Parathyroid adenoma (tissue), 2 donors: Measurements from ENCODE around the gene SARDH.

Experiments
- H2AFZ ChIP-seq: fragments of 300-600 bp; sonication (generic); one replicate; pipeline ENCODE4 v1.7.0; 2017; ENCODE audit warnings: antibody characterized with exemption, mild to moderate bottlenecking
- H3K27ac ChIP-seq: fragments of 300-600 bp; sonication (generic); one replicate; pipeline ENCODE4 v1.7.0; 2017
- H3K27me3 ChIP-seq: fragments of 300-600 bp; sonication (generic); one replicate; pipeline ENCODE4 v1.7.0; 2017; ENCODE audit warnings: low read length; ENCODE audit not compliant: control insufficient read depth, insufficient read depth
- H3K36me3 ChIP-seq: fragments of 300-600 bp; sonication (generic); one replicate; pipeline ENCODE4 v1.7.0; 2017; ENCODE audit warnings: low read length; ENCODE audit not compliant: control insufficient read depth, insufficient read depth
- H3K4me1 ChIP-seq: fragments of 300-600 bp; sonication (generic); one replicate; pipeline ENCODE4 v1.7.0; 2017; ENCODE audit warnings: control low read depth
- H3K4me2 ChIP-seq: fragments of 300-600 bp; sonication (generic); one replicate; pipeline ENCODE4 v1.7.0; 2017; ENCODE audit warnings: low read length
- H3K4me3 ChIP-seq: fragments of 300-600 bp; sonication (generic); one replicate; pipeline ENCODE4 v1.7.0; 2017; ENCODE audit warnings: low read depth, low read length
- H3K79me2 ChIP-seq: fragments of 300-600 bp; sonication (generic); one replicate; pipeline ENCODE4 v1.7.0; 2017; ENCODE audit warnings: control low read depth
- H3K9ac ChIP-seq: fragments of 300-600 bp; sonication (generic); one replicate; pipeline ENCODE4 v1.7.0; 2017; ENCODE audit warnings: mild to moderate bottlenecking
- H3K9me3 ChIP-seq: fragments of 300-600 bp; sonication (generic); one replicate; pipeline ENCODE4 v1.7.0; 2017; ENCODE audit warnings: low read length; ENCODE audit not compliant: control insufficient read depth
- TF ChIP-seq, protein P1 (sequence below): fragments of 300-600 bp; sonication (generic); IDR thresholded peaks from one replicate; pipeline ENCODE4 v1.7.0; 2017; ENCODE audit warnings: antibody characterized with exemption, mild to moderate bottlenecking
- donor health status: primary hyperparathyroidism.

The SARDH gene

GRCh38 chr9:133638711-133639110, 99.4 kb downstream of the SARDH start:
- H3K9me3 ChIP-seq = no peaks in the 10 kb centered on the region
- no peak overlapping the region for H3K9ac ChIP-seq
- H3K4me1 ChIP-seq = peaks cover 2% of the 10 kb centered on the region
- no peak overlapping the region for H3K4me2 ChIP-seq
- H3K27ac ChIP-seq = no peak overlapping the region
- H2AFZ ChIP-seq = no peak overlapping the region
- no peak overlapping the region for H3K4me3 ChIP-seq
- H3K79me2 ChIP-seq = no peaks in the 10 kb centered on the region
- no peaks in the 10 kb centered on the region for H3K27me3 ChIP-seq
- TF ChIP-seq, protein P1, sequence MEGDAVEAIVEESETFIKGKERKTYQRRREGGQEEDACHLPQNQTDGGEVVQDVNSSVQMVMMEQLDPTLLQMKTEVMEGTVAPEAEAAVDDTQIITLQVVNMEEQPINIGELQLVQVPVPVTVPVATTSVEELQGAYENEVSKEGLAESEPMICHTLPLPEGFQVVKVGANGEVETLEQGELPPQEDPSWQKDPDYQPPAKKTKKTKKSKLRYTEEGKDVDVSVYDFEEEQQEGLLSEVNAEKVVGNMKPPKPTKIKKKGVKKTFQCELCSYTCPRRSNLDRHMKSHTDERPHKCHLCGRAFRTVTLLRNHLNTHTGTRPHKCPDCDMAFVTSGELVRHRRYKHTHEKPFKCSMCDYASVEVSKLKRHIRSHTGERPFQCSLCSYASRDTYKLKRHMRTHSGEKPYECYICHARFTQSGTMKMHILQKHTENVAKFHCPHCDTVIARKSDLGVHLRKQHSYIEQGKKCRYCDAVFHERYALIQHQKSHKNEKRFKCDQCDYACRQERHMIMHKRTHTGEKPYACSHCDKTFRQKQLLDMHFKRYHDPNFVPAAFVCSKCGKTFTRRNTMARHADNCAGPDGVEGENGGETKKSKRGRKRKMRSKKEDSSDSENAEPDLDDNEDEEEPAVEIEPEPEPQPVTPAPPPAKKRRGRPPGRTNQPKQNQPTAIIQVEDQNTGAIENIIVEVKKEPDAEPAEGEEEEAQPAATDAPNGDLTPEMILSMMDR = no peak
- no peaks in the 10 kb centered on the region for H3K36me3 ChIP-seq

- Histone ChIP-seq H3K9me3 (no peaks in the 10 kb centered on the region), H3K9ac (no peak overlapping the region), H3K36me3 (no peaks in the 10 kb centered on the region), H3K4me3 (no peak overlapping the region), H3K79me2 (no peaks in the 10 kb centered on the region), H3K27me3 (no peaks in the 10 kb centered on the region), H2AFZ (no peak overlapping the region), H3K4me2 (no peak overlapping the region), H3K4me1 (peaks cover 4% of the 10 kb centered on the region), H3K27ac (no peak overlapping the region)
- TF ChIP-seq, protein P1 = no peak
These were observed 100.1 kb downstream of the SARDH start for GRCh38 chr9:133638076-133638475.

- TF ChIP-seq, protein P1 = no peak
- H3K4me3 ChIP-seq = no peak overlapping the region
- no peak overlapping the region for H2AFZ ChIP-seq
- peaks cover 4% of the 10 kb centered on the region for H3K4me1 ChIP-seq
- H3K9ac ChIP-seq = no peak overlapping the region
- H3K27ac ChIP-seq = no peak overlapping the region
- H3K27me3 ChIP-seq = no peaks in the 10 kb centered on the region
- no peak overlapping the region for H3K4me2 ChIP-seq
- no peaks in the 10 kb centered on the region for H3K36me3 ChIP-seq
- H3K79me2 ChIP-seq = no peaks in the 10 kb centered on the region
- no peaks in the 10 kb centered on the region for H3K9me3 ChIP-seq
These were observed 100.6 kb downstream of the SARDH start for GRCh38 chr9:133637451-133638055.

- no peaks in the 10 kb centered on the region for H3K36me3 ChIP-seq
- no peak overlapping the region for H3K27ac ChIP-seq
- H3K79me2 ChIP-seq = no peaks in the 10 kb centered on the region
- peaks cover 4% of the 10 kb centered on the region for H3K4me1 ChIP-seq
- TF ChIP-seq, protein P1 = no peak
- H3K4me3 ChIP-seq = no peak overlapping the region
- no peaks in the 10 kb centered on the region for H3K27me3 ChIP-seq
- H2AFZ ChIP-seq = no peak overlapping the region
- no peak overlapping the region for H3K9ac ChIP-seq
- no peaks in the 10 kb centered on the region for H3K9me3 ChIP-seq
- no peak overlapping the region for H3K4me2 ChIP-seq
These were observed 101.2 kb downstream of the SARDH start for GRCh38 chr9:133636902-133637301.
